Measurements from ENCODE around the gene POLE3. TPM values are rescaled to one million over a fixed set of nuclear protein-coding genes. Genes with fewer than 3 reads are reported as not detected.
"Not testable (repeated sequence)": the region's sequence is repeated elsewhere in the genome, so short reads cannot be mapped to it uniquely, and the experiment has no call there.

The POLE3 gene
- total RNA-seq, 1 donor from 2014 or later, result 20.6 TPM

GRCh38 chr9:113409481-113409880, 994 bp downstream of the POLE3 start:
- intact Hi-C loops (cut with DNase I), result loop anchor here (5.0 kb wide), 1 partner anchor 102 kb away; no protein-coding TSS in a partner anchor
- DNase-seq, result no peak
- no peak for ATAC-seq (ENCODE audit: poor library complexity)

GRCh38 chr9:113406873-113407511, 3.5 kb downstream of the POLE3 start:
- not testable (repeated sequence) for ATAC-seq (ENCODE audit: poor library complexity)
- peak; percentile 75 for DNase-seq
- intact Hi-C loops (cut with DNase I), result loop anchor here (5.0 kb wide), 1 partner anchor 100 kb away; no protein-coding TSS in a partner anchor

GRCh38 chr9:113406353-113406752, 4.1 kb downstream of the POLE3 start:
- intact Hi-C loops (cut with DNase I), result loop anchor here (5.0 kb wide), 1 partner anchor 99 kb away; no protein-coding TSS in a partner anchor
- not testable (repeated sequence) for DNase-seq; ATAC-seq (ENCODE audit: poor library complexity)

GRCh38 chr9:113403646-113404045, 6.8 kb downstream of the POLE3 start:
- DNase-seq (no peak), ATAC-seq (ENCODE audit: poor library complexity) (no peak)
- intact Hi-C loops (cut with DNase I), result no loop called here

- peak; percentile 97 for ATAC-seq (ENCODE audit: poor library complexity)
- peak; percentile 99 for DNase-seq
- intact Hi-C loops (cut with DNase I), result no loop called here
Measured at GRCh38 chr9:113401027-113401792, 9.3 kb downstream of the POLE3 start, which contains the start of gene ALAD. Gene ALAD, minus strand, starts transcription at chr9:113401284. Its CDS starts 7,725 bp downstream, at chr9:113393559.

GRCh38 chr9:113399646-113400200, 10.8 kb downstream of the POLE3 start:
- ATAC-seq (ENCODE audit: poor library complexity) (peak; percentile 19), DNase-seq (no peak)
- intact Hi-C loops (cut with DNase I), result no loop called here

- intact Hi-C loops (cut with DNase I), result no loop called here
- ATAC-seq (ENCODE audit: poor library complexity) (no peak), DNase-seq (no peak)
Measured at GRCh38 chr9:113398796-113399195, 11.7 kb downstream of the POLE3 start.

- ATAC-seq (ENCODE audit: poor library complexity), result no peak
- no peak for DNase-seq
- intact Hi-C loops (cut with DNase I), result no loop called here
Measured at GRCh38 chr9:113397203-113397631, 13.3 kb downstream of the POLE3 start.

- intact Hi-C loops (cut with DNase I), result no loop called here
- ATAC-seq (ENCODE audit: poor library complexity) (no peak), DNase-seq (no peak)
Measured at GRCh38 chr9:113395000-113395861, 15.2 kb downstream of the POLE3 start.

- no peak for ATAC-seq (ENCODE audit: poor library complexity)
- no peak for DNase-seq
- intact Hi-C loops (cut with DNase I), result no loop called here
Measured at GRCh38 chr9:113393281-113393680, 17.2 kb downstream of the POLE3 start.

- DNase-seq (no peak), ATAC-seq (ENCODE audit: poor library complexity) (no peak)
- intact Hi-C loops (cut with DNase I), result no loop called here
Measured at GRCh38 chr9:113391917-113392316, 18.6 kb downstream of the POLE3 start.

- intact Hi-C loops (cut with DNase I), result no loop called here
- ATAC-seq (ENCODE audit: poor library complexity), result no peak
- DNase-seq, result no peak
Measured at GRCh38 chr9:113390192-113390960, 20.1 kb downstream of the POLE3 start.

GRCh38 chr9:113389451-113389850, 21.0 kb downstream of the POLE3 start:
- ATAC-seq (ENCODE audit: poor library complexity) (no peak), DNase-seq (no peak)
- intact Hi-C loops (cut with DNase I), result no loop called here

GRCh38 chr9:113388833-113389232, 21.6 kb downstream of the POLE3 start:
- no peak for DNase-seq
- intact Hi-C loops (cut with DNase I), result no loop called here
- ATAC-seq (ENCODE audit: poor library complexity), result peak; percentile 16

- intact Hi-C loops (cut with DNase I), result no loop called here
- no peak for ATAC-seq (ENCODE audit: poor library complexity)
- DNase-seq, result no peak
Measured at GRCh38 chr9:113387560-113388230, 22.8 kb downstream of the POLE3 start.

- ATAC-seq (ENCODE audit: poor library complexity), result no peak
- intact Hi-C loops (cut with DNase I), result no loop called here
- no peak for DNase-seq
Measured at GRCh38 chr9:113386571-113387393, 23.7 kb downstream of the POLE3 start.
